ENCODE measurements around the gene EFCAB11.

EFCAB11 gene

GRCh38 chr14:89954070-89955021, at the start of gene EFCAB11:
EFCAB11 (minus strand) TSS chr14:89954730; CDS start chr14:89954660, 70 bp downstream.
- peak; percentile 36 for TF ChIP-seq CTCF (IDR thresholded peaks at IDR 0.05; ENCODE audit: control insufficient read depth, extremely low read depth, insufficient read depth)
- H3K4me3 ChIP-seq (ENCODE audit: low read depth, low read length): peak within 1 kb of the TSS; percentile 79
- peak; percentile 99 for DNase-seq (ENCODE audit: low read depth)

GRCh38 chr14:90003526-90004307, 49.2 kb upstream of the EFCAB11 start:
- H3K4me3 ChIP-seq (ENCODE audit: low read depth, low read length): no peak overlapping the region
- no peak for DNase-seq (ENCODE audit: low read depth)
- no peak for TF ChIP-seq CTCF (IDR thresholded peaks at IDR 0.05; ENCODE audit: control insufficient read depth, extremely low read depth, insufficient read depth)

- no peak for TF ChIP-seq CTCF (IDR thresholded peaks at IDR 0.05; ENCODE audit: control insufficient read depth, extremely low read depth, insufficient read depth)
- no peak for DNase-seq (ENCODE audit: low read depth)
- no peak overlapping the region for H3K4me3 ChIP-seq (ENCODE audit: low read depth, low read length)
Measured at GRCh38 chr14:90000935-90001334, 46.4 kb upstream of the EFCAB11 start.

DNA sequence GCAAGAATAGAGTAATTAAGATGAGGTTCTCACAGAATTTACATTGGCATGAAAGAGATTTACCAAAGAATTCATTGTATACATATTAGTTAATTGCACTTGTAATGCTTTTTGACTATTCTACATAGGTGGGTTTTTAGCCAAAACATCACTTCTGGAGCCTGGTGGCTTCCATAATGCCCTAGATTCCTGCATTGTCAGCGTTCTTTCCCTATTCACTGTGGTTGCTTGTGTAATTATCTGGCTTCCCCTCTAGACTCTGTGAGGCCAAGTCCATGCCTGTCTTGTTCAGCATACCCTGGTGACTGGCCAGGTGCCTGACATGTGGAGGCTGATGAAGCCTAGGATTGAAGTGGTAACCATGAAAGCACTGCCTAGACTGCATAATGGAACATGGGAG, 42.4 kb upstream of the EFCAB11 start:
- DNase-seq (ENCODE audit: low read depth): no peak
- H3K4me3 ChIP-seq (ENCODE audit: low read depth, low read length): no peak overlapping the region
- no peak for TF ChIP-seq CTCF (IDR thresholded peaks at IDR 0.05; ENCODE audit: control insufficient read depth, extremely low read depth, insufficient read depth)

- no peak overlapping the region for H3K4me3 ChIP-seq (ENCODE audit: low read depth, low read length)
- no peak for TF ChIP-seq CTCF (IDR thresholded peaks at IDR 0.05; ENCODE audit: control insufficient read depth, extremely low read depth, insufficient read depth)
- DNase-seq (ENCODE audit: low read depth): no peak
Measured at GRCh38 chr14:89992273-89992672, 37.7 kb upstream of the EFCAB11 start.

GRCh38 chr14:89990623-89991275, 36.2 kb upstream of the EFCAB11 start:
- no peak for DNase-seq (ENCODE audit: low read depth)
- TF ChIP-seq CTCF (IDR thresholded peaks at IDR 0.05; ENCODE audit: control insufficient read depth, extremely low read depth, insufficient read depth): no peak
- no peak overlapping the region for H3K4me3 ChIP-seq (ENCODE audit: low read depth, low read length)
